Measurements from ENCODE around the gene USH2A.

The USH2A gene

DNA sequence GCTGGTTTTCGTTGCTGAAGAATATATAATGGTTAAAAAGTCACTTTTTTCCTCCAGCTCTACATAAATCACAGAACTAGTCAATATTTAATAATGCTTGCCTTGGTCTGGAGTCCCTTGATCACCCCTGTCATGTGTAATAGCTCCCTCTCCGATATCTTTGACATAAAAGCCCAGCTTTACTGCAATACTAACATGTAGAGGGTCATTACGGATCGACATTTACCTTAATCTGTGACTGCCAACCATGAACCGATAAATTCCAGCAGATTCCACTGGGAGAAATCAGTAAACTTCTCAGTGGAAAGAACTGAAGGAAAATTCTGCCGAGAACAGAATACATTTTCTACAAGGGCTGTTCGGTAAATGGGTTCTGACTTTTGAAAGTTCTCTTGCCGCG is 459.6 kb downstream of the USH2A start:
- DNase-seq (ENCODE audit: low read depth, low spot score) = no peak

DNA sequence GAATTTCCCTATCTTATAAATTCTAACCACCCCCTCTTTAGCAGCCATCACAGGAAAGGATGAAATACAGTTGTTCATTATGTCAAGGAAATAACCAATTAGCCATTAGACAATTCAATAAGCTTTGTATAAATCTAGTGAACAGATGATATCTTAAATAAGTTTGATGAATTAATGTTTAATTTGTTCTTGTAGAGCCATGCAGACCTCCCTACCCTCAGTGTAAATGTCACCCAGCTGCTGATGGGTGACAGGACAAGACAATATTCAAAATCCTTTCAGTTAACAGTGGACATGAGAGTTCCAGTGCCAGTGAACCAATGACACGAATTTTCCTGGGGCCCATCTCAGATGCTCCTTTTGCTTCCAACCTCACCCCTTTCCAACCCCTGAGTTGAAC is 460.2 kb downstream of the USH2A start:
- DNase-seq (ENCODE audit: low read depth, low spot score) = no peak

DNA sequence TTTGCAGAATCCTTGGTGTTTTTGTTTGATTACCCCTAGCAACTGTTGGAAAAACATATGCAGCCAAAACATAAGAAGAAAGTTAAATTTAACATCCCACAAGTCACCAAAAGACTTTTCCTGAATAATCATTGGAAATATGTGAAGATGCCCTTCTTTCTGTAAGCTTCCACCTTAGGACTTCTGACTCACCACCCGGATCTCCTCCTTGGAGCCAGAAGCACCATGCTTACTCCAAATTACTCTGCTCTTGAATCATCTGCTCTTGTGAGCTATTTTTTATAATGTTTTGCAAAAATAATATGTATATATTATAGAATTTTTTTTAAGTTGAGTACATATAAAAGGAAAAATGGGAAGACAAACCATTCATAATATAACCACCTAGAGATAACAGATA is 464.4 kb downstream of the USH2A start:
- no peak for DNase-seq (ENCODE audit: low read depth, low spot score)

DNA sequence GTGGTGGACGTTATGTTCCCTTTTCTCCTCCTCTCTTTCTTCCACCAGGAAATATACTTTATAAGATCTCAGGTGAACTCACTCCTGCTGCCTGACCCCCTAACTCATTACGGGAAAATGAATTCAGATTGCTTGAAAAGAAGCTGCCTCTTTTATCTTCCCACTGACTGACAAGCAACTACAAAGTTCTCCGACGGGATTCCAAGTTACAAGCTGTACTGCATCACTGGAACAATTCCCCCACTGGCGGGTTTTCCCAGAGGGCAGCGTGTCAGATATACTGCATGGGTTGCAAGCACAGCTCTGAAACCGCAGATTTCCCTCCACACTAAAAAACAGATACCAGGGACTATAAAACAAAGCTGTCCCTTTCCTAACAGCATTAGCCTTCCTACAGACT is 465.6 kb downstream of the USH2A start:
- DNase-seq (ENCODE audit: low read depth, low spot score) = peak; percentile 54

DNA sequence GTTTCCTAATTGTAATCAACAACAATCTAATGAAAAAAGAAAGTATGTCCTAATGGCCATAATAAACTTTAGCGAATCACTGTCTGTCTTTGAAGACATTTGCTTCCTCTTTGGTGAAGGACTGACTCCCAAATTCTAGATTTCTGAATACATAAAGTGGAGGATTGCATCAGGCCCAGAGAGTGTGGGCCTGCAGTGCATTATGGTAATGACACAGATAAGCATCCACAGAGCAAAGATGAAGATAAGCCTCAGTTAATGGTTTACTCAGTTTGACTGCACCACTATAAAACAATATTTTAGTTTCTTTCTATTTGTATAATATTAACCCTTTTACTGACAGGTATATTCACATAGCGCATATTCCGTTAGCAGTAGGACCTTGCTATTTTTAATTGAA is 490.7 kb downstream of the USH2A start:
- no peak for DNase-seq (ENCODE audit: low read depth, low spot score)

DNA sequence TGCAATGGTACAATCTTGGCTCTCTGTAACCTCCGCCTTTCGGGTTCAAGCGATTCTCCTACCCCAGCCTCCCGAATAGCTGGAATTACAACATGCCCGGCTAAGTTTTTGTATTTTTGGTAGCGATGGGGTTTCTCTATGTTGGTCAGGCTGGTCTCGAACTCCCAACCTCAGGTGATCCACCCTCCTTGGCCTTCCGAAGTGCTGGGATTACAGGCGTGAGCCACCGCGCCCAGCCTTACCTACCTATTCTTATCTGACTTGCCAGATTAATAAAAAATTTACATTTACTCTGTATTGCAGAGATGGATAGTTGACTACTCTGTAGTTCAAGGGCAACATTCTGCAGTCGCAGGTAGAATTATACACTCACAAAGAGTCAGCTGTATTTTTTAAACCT is 496.6 kb downstream of the USH2A start:
- no peak for DNase-seq (ENCODE audit: low read depth, low spot score)

DNA sequence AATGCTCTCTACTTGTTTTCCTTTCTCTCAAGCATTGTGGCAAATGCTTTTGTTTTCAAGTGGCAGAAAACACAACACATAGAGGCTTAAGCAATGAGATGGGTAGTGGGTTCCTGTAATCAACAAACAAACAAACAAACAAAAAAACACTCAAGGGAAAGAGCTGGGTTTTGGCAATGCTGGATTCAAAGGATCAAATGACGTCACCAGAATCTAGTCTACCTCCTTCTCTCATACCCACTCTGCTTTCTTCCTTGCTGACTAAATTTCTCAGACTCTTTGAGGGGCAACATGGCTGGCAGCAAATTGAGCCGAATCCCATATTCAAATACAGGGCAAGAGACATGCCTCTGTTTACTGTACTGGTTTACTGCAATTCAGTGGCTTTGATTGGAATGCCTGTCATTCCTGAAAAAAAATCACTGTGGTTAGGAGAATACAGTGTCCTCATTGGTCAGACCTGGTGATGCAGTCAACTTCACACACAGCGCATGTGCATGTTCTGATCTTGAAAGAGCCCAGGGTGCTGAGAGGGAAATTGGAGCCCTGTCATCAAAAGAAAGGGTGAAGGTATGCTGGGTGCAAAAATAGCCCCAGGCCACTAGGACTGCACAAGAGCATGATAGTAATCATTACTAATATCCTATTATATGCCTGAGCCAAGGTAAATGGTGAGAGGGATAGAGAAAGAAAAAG is 500.0 kb downstream of the USH2A start:
- peak; percentile 84 for DNase-seq (ENCODE audit: low read depth, low spot score)

DNA sequence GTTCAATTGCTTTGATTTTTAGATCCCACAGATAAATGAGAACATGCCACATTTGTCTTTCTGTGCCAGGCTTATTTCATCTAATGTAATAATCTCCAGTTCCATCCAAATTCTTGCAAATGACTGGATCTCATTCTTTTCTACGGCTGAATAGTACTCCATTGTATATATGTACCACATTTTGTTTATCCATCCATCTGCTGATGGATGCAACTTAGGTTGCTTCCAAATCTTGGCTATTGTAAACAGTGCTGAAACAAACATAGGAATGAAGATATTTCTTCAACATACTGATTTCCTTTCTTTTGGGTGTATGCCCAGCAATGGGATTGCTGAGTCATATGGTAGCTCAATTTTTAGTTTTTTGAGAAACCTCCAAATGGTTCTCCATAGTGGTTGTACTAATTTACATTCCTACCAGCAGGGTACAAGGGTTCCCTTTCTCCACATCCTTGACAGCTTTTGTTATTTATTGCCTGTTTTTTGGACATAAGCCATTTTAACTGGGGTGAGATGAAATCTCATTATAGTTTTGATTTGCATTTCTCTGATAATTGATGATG is 511.8 kb downstream of the USH2A start:
- peak; percentile 41 for DNase-seq (ENCODE audit: low read depth, low spot score)

DNA sequence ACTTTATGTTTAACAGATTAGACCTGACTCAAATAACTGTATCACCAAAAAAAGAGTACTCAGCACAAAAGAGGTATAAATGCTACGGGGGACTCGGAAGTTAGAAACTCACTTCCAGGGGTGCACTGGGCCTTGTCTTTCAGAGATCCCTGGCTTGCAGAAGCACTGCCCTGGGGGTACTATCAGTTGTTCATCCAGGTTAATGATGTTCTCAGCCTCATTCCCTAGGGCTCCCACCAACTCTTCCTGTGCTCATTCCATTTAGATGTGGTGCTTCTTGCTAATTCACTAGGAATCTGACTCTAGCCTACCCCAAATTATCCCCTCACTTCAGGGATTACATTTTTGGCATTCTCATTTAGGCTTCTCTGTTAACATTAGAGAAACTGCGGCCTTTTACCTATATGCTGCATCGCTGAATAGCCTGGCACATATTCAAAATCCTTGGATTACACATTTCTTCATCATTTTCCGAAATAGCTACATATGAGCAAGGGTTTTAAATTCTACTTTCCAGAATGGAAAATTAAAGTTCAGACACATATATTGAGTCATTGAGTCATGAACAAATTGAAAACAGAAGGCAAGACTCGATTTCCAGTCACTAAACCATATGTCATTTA is 517.6 kb downstream of the USH2A start:
- DNase-seq (ENCODE audit: low read depth, low spot score) = no peak

DNA sequence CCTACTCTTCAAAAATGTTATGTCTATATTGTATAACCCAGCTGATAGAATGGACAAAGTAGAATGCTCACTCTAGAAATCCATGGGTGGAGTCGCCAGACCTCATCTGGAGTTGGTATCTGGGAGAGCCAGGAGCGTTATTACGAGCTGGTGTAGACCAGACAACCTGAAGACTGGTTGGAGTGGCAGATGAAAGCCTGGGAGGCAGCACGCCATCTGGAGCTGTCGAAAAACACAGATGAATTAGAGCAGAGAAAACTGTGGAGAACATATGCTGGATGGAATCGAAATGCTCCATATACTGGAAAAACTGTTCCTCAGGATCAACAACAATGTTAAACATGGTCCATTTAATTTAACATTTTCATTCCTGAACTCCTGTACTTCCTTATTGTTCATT is 522.6 kb downstream of the USH2A start:
- DNase-seq (ENCODE audit: low read depth, low spot score) = no peak

DNA sequence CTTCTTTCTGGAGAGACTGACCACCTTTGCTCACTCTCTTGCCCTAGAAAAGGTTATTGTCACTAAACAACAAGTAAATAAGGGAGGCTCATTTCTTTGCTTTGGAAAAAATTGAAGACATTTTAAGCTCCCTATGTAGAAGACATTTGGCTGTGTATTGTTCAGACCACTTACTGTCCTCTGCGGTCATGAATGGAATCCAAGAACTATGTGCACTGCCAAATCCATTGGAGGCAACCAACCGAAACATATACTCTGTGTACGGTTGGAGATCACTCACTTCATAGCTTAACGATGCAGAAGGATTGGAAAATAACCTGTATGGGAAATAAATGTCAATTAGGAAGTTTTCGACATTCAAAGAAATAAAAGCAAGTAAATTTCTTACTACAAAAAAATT is 523.3 kb downstream of the USH2A start:
- DNase-seq (ENCODE audit: low read depth, low spot score) = peak; percentile 41

DNA sequence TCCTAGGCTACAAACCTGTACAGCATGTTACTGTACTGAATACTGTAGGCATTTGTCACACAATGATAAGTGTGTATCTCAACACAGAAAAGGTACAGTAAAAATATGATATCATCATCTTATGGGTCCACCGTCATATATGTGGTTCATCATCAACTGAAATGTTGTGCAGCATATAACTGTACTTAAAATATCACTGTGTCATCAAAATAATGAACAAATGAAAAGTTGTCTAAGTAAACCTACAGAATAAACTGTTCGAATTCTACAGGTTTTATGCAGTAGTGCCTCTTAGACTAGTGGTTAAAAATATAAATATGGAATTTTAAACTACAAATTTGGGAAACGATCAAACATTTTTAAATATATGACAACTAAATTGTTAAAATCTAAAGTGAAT is 527.4 kb downstream of the USH2A start:
- no peak for DNase-seq (ENCODE audit: low read depth, low spot score)

DNA sequence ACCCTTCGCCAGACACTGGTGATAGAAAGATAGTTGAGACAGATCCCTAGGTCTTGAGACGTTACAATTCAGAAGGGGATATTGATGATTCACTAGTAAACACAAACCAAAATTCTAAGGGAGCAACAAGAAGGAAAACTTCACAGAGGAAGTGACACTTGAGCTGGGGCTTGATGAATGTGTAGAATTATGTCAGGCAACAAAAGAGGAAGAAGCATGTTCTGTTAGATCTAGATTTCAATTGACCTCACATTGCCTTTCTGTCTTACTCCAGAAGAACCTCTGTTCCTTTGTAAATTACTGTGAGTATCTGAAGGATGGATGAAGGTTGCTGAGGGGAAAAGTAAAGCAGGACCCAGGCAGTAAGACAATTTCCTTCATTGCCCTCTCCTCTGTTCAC is 528.0 kb downstream of the USH2A start:
- DNase-seq (ENCODE audit: low read depth, low spot score) = no peak

DNA sequence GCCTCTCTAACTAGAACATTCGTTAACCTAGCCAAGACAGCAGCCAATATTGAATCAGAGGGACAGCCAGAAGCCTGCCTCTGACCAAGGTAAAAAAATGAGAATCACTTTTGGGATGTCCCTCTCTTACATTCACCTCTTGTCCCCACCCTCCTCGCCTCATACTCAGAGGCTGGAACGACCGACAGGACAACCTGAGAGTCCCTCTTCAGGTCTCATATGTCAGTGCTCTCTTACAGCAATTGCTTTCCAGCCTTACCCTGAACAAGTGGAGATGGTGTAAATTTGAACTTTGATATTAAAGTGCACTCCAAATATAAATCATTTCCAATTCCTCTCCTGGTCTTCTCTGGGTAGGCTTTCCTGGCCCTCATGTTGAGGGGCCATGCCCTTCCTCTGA is 528.6 kb downstream of the USH2A start:
- DNase-seq (ENCODE audit: low read depth, low spot score) = no peak

DNA sequence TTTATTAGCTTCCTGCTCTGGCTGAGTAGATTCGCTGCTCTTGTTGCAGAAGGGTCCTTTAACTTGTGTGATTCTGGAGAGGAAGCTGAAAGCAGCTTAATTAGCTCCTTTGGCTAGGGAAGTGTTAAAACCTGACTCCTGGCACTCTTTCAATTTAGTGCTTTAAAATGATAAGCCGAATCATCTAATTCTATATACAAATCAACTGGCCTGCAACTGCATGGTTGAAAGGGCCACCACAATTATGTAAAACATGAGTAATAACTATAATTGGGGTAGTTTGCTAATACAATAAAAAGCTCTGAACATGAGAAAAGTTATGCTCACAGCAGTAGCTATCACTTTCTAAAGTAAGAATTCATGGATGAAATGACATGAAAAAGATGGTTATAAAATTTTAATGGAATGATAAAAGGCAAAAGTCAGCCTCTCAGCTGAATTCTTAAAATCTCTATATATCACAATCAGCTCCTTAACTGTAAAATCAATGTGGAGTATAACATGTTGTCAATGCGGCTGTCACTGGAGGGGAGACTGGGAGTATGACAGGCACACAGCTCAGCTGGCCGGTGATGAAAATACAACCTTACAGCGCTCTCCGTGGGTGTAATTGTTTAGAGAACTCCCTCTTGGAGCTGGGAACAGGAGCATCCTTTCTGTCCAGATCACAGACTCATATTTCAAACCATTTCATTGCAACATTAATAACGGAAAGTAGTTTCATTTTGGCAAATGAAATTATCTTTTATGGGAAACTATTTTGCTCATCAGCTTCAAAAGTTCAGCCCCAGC is 531.8 kb downstream of the USH2A start:
- DNase-seq (ENCODE audit: low read depth, low spot score) = no peak

DNA sequence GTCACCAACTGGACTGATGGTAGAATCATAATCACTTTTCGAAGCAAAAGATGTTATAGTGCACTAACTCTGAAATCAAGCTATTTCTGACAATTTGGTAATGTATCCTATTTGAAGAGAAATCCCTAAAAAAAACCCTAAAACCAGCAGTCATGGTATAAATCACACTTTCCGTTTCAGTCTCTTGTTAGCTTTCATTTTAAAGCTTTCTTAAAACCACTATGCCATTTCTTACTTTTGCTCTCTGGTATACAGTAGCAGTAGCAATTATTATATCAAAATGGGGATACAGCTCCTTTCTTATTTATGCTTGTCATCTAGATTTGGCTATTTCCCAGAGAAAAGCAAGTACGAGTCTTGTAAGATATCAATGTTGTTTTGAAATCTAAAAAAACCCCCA is 532.8 kb downstream of the USH2A start:
- no peak for DNase-seq (ENCODE audit: low read depth, low spot score)

DNA sequence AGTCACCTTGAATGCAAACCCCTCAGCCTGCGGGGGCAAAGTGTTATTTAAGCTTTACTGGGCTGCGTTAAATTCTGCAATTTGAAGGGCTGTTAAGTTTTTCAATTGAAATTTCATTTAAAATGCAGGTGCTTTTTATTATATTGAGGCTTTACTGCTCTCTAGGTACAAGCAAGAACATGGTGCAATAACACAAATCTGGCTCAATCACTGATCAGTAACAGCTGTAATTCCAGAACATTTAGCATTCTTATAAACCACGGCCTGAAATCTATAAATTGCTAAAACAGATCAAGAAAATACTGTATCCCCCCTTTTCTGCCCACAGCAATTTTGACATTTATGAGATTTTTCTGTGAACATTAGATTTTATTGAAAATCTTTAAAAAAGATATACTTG is 533.4 kb downstream of the USH2A start:
- no peak for DNase-seq (ENCODE audit: low read depth, low spot score)

DNA sequence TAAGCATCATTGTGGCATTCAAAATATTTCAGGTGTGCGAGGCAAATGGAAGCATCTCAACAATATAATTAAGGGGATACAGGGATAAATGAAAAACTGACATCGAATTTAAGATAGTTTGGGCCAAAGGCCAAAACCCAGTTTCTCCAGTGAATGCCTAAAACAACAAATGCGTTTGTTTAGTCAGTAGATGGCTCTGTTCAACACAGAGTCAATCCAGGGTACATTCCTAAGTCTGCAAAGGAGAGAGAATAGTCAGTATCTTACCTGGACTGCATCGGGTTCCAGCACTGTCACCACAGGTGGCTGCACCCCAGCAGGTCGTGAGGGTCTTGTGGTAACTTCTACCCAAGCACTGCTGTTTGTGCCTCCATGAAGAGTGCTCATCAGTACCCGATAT is 535.1 kb downstream of the USH2A start:
- DNase-seq (ENCODE audit: low read depth, low spot score) = peak; percentile 47

DNA sequence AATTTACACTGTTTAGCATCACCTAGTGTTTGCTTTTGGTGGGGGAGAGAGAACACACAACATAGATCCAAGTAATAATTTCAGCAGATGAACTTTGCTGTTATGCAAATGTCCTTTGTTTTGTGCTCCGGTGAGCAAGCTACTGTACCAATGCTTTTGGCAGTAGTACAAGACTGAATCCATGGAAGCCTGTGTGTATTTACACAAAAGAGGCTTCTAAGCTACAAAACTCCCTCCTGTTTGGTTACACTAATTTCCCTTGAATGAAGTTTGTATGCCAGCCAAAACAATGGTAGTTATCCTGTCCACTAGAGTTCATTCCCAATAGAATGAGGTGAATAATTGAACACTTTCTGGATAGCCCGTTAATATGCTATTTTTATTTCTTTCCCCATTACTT is 535.6 kb downstream of the USH2A start:
- DNase-seq (ENCODE audit: low read depth, low spot score) = peak; percentile 64

DNA sequence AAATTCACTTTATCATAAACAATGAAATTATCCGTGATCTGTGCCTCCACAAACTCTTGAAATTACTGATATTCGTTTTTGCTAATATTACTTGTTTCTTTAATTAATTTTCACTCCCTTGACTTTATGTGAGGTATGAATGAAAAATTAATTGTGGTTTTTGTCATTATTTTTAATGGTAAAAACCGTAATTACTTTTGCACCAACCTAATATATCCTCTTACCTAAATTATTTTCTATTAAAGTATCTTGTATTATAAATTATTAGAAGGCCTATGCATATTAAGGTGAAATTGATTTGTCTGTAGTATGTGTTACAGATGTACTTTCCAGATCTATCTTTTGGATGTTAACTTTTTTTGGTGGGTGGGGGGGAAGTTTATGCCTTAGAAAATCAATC is 540.2 kb downstream of the USH2A start:
- no peak for DNase-seq (ENCODE audit: low read depth, low spot score)

DNA sequence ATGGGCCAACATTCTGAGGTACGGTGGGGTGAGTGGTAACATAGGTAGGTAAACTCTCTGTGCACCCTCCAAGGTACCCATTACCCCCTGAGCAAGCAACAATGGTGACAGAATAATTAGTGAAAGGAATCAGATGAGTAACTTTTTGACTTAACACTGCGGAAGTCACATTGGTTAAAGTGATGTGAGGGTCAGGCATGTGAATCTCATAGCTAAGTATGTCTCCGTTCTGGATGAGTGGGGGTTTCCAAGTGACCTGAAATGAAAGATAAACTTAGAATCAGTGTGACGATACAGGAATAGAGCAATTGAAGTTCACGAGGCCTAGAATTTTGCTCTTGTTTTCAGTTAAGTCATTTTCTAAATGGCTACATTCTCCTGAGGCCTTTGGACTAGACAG is 544.4 kb downstream of the USH2A start:
- DNase-seq (ENCODE audit: low read depth, low spot score) = no peak

DNA sequence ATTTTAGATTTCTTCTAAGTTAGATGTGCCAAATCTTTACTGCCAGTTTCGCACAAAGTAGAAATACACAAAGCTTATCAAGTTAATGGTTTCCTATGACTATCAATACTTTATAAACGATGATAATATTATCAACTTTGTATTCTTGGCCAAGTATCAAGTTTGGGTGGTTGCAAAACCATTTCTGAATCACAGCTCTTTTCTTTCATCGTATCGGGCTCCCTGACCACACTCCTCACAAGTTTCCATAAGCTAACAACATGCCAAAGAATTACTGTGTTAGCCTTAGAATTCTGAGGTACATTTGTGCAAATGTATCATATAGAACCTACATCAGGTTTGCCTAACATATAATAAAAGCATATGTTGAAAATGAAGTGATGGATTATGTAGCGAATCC is 545.1 kb downstream of the USH2A start:
- DNase-seq (ENCODE audit: low read depth, low spot score) = peak; percentile 44

Measured in astrocyte of the hippocampus (primary cell).